ENCODE measurements around the gene NLRP6. TPM values are rescaled to one million over a fixed set of nuclear protein-coding genes. Genes with fewer than 3 reads are reported as not detected.
"Not testable (repeated sequence)": the region's sequence is repeated elsewhere in the genome, so short reads cannot be mapped to it uniquely, and the experiment has no call there.

The NLRP6 gene
- polyA plus RNA-seq, 3 donors from 2014 or later, result 1.6 to 5.1 TPM; not detected in 1

DNA sequence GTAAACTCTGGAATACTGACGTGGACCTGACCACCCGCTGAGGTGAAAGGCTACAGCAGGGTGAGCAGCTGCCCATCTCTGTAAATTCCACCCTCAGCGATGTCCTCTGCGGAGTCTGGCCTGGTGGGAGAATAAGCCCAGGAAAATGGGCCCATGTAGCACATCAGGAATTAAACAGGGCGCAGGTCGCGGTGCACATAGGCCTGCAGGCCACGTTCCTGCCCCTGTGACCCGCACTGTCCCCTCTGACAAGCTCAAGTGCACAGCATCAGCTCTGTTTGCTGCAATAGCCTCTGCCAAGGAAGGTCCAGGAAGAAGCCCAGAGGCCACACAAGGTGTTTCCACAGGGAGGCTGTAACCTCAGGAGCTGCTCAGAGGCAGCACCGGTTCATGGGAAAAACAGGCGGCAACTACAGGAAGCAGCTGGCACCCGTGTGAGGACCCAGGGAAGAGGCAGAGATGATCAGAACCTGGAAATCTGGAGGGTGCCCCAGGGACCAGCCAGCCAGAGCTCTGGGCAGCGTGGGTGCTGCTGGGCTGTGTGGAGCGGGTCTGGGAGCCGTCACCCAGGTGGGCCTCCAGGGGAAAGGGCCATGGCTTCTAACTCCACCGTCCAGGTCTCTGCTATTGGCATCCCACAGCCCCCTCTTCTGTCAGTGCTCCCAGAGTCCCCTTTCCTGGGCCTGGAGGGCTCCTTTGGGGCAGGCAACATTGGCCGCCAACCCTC, 28.6 kb downstream of the NLRP6 start:
- DNase-seq, result no peak
- Mint-ChIP-seq H3K4me1 (peaks cover 50 to 51% of the 10 kb centered on the region in 2 donors), H3K27me3 (ENCODE audit: low read depth in 3 of 3) (peaks cover 0 to 26% (median 7%) of the 10 kb centered on the region in 3 donors), H3K4me3 (peak overlapping the region; percentile 90 to 99 (median 92)), H3K36me3 (peaks cover 0 to 8% (median 5%) of the 10 kb centered on the region in 3 donors), H3K27ac (peak overlapping the region; percentile 95 to 97 (median 97)), H3K9me3 (no peaks in the 10 kb centered on the region)

- DNase-seq, result peak; percentile 80 to 82 (median 80)
- H3K4me3 Mint-ChIP-seq, result peak within 1 kb of the TSS; percentile 90 to 99 (median 92)
- peaks cover 60 to 63% of the 10 kb centered on the region in 2 donors for H3K4me1 Mint-ChIP-seq
- peaks cover 2 to 26% (median 5%) of the 10 kb centered on the region in 3 donors for H3K27me3 Mint-ChIP-seq (ENCODE audit: low read depth in 3 of 3)
- not testable (repeated sequence) for H3K9me3 Mint-ChIP-seq, H3K36me3 Mint-ChIP-seq
- H3K27ac Mint-ChIP-seq, result peak within 1 kb of the TSS; percentile 95 to 97 (median 97)
Observed at GRCh38 chr11:307766-308708, 29.8 kb downstream of the NLRP6 start, which contains the start of gene IFITM2. IFITM2 (plus strand) TSS chr11:307816; CDS start chr11:308193, 377 bp downstream.

- H3K27ac Mint-ChIP-seq, result peak overlapping the region; percentile 95 to 97 (median 97)
- H3K9me3 Mint-ChIP-seq, H3K36me3 Mint-ChIP-seq: not testable (repeated sequence)
- peaks cover 69 to 73% of the 10 kb centered on the region in 2 donors for H3K4me1 Mint-ChIP-seq
- peak in 2 of 3 donors; percentile 42 to 43 for DNase-seq
- peak overlapping the region; percentile 90 to 99 (median 92) for H3K4me3 Mint-ChIP-seq
- peaks cover 2 to 28% (median 5%) of the 10 kb centered on the region in 3 donors for H3K27me3 Mint-ChIP-seq (ENCODE audit: low read depth in 3 of 3)
Observed at GRCh38 chr11:308740-309665, 30.8 kb downstream of the NLRP6 start.

- DNase-seq, result not testable (repeated sequence)
- Mint-ChIP-seq H3K4me1 (peaks cover 70 to 72% of the 10 kb centered on the region in 2 donors), H3K27ac (peak overlapping the region; percentile 95 to 97 (median 97))
Observed at GRCh38 chr11:309979-310572, 31.9 kb downstream of the NLRP6 start.

GRCh38 chr11:311013-311748, 33.0 kb downstream of the NLRP6 start:
- peaks cover 59 to 61% of the 10 kb centered on the region in 2 donors for H3K4me1 Mint-ChIP-seq
- H3K27ac Mint-ChIP-seq, result peak overlapping the region; percentile 94 to 99 (median 98)
- peaks cover 4 to 21% (median 19%) of the 10 kb centered on the region in 3 donors for H3K36me3 Mint-ChIP-seq
- H3K9me3 Mint-ChIP-seq, DNase-seq: not testable (repeated sequence)
- H3K27me3 Mint-ChIP-seq (ENCODE audit: low read depth in 3 of 3), result peaks cover 9 to 37% (median 11%) of the 10 kb centered on the region in 3 donors
- H3K4me3 Mint-ChIP-seq, result peak overlapping the region; percentile 93 to 98 (median 94)

More at GRCh38 chr11:309979-310572, 31.9 kb downstream of the NLRP6 start:
- H3K9me3 Mint-ChIP-seq, result not testable (repeated sequence)
- peak overlapping the region; percentile 90 to 99 (median 92) for H3K4me3 Mint-ChIP-seq
- peaks cover 8 to 34% (median 9%) of the 10 kb centered on the region in 3 donors for H3K27me3 Mint-ChIP-seq (ENCODE audit: low read depth in 3 of 3)
- peaks cover under 1 to 17% (median 16%) of the 10 kb centered on the region in 3 donors for H3K36me3 Mint-ChIP-seq

GRCh38 chr11:312092-312816, 34.0 kb downstream of the NLRP6 start:
- peaks cover 18 to 48% (median 21%) of the 10 kb centered on the region in 3 donors for H3K27me3 Mint-ChIP-seq (ENCODE audit: low read depth in 3 of 3)
- no peak for DNase-seq
- peak overlapping the region; percentile 94 to 99 (median 98) for H3K27ac Mint-ChIP-seq
- peaks cover 4 to 30% (median 26%) of the 10 kb centered on the region in 3 donors for H3K36me3 Mint-ChIP-seq
- H3K9me3 Mint-ChIP-seq, result no peaks in the 10 kb centered on the region
- peaks cover 58 to 60% of the 10 kb centered on the region in 2 donors for H3K4me1 Mint-ChIP-seq
- peak overlapping the region; percentile 93 to 98 (median 94) for H3K4me3 Mint-ChIP-seq

GRCh38 chr11:313304-313786, 35.1 kb downstream of the NLRP6 start:
- no peak for DNase-seq
- peak overlapping the region; percentile 93 to 98 (median 94) for H3K4me3 Mint-ChIP-seq
- H3K9me3 Mint-ChIP-seq, result no peaks in the 10 kb centered on the region
- peaks cover 18 to 46% (median 26%) of the 10 kb centered on the region in 3 donors for H3K27me3 Mint-ChIP-seq (ENCODE audit: low read depth in 3 of 3)
- H3K4me1 Mint-ChIP-seq, result peaks cover 58 to 59% of the 10 kb centered on the region in 2 donors
- H3K27ac Mint-ChIP-seq, result peak overlapping the region; percentile 94 to 99 (median 98)
- peaks cover 4 to 35% (median 28%) of the 10 kb centered on the region in 3 donors for H3K36me3 Mint-ChIP-seq

GRCh38 chr11:313787-314553, 35.8 kb downstream of the NLRP6 start, which contains the start of gene IFITM1:
IFITM1 (plus strand) TSS chr11:314040; CDS start chr11:314171, 131 bp downstream.
- H3K27me3 Mint-ChIP-seq (ENCODE audit: low read depth in 3 of 3), result peaks cover 18 to 42% (median 24%) of the 10 kb centered on the region in 3 donors
- H3K27ac Mint-ChIP-seq, result peak within 1 kb of the TSS; percentile 94 to 99 (median 98)

GRCh38 chr11:314554-314875, 36.3 kb downstream of the NLRP6 start:
- not testable (repeated sequence) for DNase-seq, H3K9me3 Mint-ChIP-seq
- peaks cover 4 to 29% (median 23%) of the 10 kb centered on the region in 3 donors for H3K36me3 Mint-ChIP-seq
- peak overlapping the region; percentile 94 to 99 (median 98) for H3K27ac Mint-ChIP-seq
- peak overlapping the region; percentile 93 to 98 (median 94) for H3K4me3 Mint-ChIP-seq
- H3K27me3 Mint-ChIP-seq (ENCODE audit: low read depth in 3 of 3), result peaks cover 18 to 39% (median 26%) of the 10 kb centered on the region in 3 donors
- peaks cover 51% of the 10 kb centered on the region in 2 donors for H3K4me1 Mint-ChIP-seq

More at GRCh38 chr11:313787-314553, 35.8 kb downstream of the NLRP6 start, which contains the start of gene IFITM1:
- peaks cover 54% of the 10 kb centered on the region in 2 donors for H3K4me1 Mint-ChIP-seq
- peak within 1 kb of the TSS; percentile 93 to 98 (median 94) for H3K4me3 Mint-ChIP-seq
- peaks cover 4 to 34% (median 28%) of the 10 kb centered on the region in 3 donors for H3K36me3 Mint-ChIP-seq
- peak; percentile 77 to 82 (median 81) for DNase-seq
- H3K9me3 Mint-ChIP-seq, result no peaks in the 10 kb centered on the region

GRCh38 chr11:315051-315481, 36.9 kb downstream of the NLRP6 start:
- Mint-ChIP-seq H3K4me1 (peaks cover 52 to 53% of the 10 kb centered on the region in 2 donors), H3K27ac (peak overlapping the region; percentile 94 to 99 (median 98)), H3K27me3 (ENCODE audit: low read depth in 3 of 3) (peaks cover 18 to 40% (median 28%) of the 10 kb centered on the region in 3 donors), H3K36me3 (peaks cover 4 to 29% (median 20%) of the 10 kb centered on the region in 3 donors), H3K9me3 (no peaks in the 10 kb centered on the region), H3K4me3 (peak overlapping the region; percentile 93 to 98 (median 94))
- peak in 1 of 3 donors; percentile 34 for DNase-seq

Measured in immature natural killer cell (primary cell).